ENCODE measurements around the gene ST8SIA3.
"Not testable (repeated sequence)": the region's sequence is repeated elsewhere in the genome, so short reads cannot be mapped to it uniquely, and the experiment has no call there.

GRCh38 chr18:57394749-57395148, 42.4 kb downstream of the ST8SIA3 start:
- TF ChIP-seq CTCF (IDR thresholded peaks at IDR 0.05; ENCODE audit: poor library complexity, severe bottlenecking); TAF1 (IDR thresholded peaks at IDR 0.05; ENCODE audit: low read depth); POLR2AphosphoS5 (IDR thresholded peaks at IDR 0.05); EZH2 (IDR thresholded peaks at IDR 0.05; ENCODE audit: borderline replicate concordance, insufficient read depth, low read length, poor library complexity, severe bottlenecking); EP300 (conservative IDR thresholded peaks at IDR 0.05; ENCODE audit: poor library complexity, severe bottlenecking); RAD21 (conservative IDR thresholded peaks at IDR 0.05); SMC3 (conservative IDR thresholded peaks at IDR 0.05; ENCODE audit: poor library complexity): not testable (repeated sequence)
- TF ChIP-seq, protein P1, sequence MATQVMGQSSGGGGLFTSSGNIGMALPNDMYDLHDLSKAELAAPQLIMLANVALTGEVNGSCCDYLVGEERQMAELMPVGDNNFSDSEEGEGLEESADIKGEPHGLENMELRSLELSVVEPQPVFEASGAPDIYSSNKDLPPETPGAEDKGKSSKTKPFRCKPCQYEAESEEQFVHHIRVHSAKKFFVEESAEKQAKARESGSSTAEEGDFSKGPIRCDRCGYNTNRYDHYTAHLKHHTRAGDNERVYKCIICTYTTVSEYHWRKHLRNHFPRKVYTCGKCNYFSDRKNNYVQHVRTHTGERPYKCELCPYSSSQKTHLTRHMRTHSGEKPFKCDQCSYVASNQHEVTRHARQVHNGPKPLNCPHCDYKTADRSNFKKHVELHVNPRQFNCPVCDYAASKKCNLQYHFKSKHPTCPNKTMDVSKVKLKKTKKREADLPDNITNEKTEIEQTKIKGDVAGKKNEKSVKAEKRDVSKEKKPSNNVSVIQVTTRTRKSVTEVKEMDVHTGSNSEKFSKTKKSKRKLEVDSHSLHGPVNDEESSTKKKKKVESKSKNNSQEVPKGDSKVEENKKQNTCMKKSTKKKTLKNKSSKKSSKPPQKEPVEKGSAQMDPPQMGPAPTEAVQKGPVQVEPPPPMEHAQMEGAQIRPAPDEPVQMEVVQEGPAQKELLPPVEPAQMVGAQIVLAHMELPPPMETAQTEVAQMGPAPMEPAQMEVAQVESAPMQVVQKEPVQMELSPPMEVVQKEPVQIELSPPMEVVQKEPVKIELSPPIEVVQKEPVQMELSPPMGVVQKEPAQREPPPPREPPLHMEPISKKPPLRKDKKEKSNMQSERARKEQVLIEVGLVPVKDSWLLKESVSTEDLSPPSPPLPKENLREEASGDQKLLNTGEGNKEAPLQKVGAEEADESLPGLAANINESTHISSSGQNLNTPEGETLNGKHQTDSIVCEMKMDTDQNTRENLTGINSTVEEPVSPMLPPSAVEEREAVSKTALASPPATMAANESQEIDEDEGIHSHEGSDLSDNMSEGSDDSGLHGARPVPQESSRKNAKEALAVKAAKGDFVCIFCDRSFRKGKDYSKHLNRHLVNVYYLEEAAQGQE (IDR thresholded peaks at IDR 0.05; ENCODE audit: borderline replicate concordance) = not testable (repeated sequence)
